IMR-90 (cell line): ENCODE results near the gene MRM2. TPM values are rescaled to one million over a fixed set of nuclear protein-coding genes. Genes with fewer than 3 reads are reported as not detected.

Experiments
- ATAC-seq: fragments of 200-7000 bp; cut with Tn5 transposase; 2 replicates; pipeline ENCODE4 v1.9.1; 2020; ENCODE audit warnings: low read depth, mild to moderate bottlenecking, moderate library complexity
- BruUV-seq: library from RNA; stranded (reverse); fragments of 400-500 nt; replicated peaks from 2 replicates; lab custom pipeline; 2021; lab: Mats Ljungman, UMichigan
- CTCF ChIA-PET: fragments of 300-600 bp; formaldehyde crosslinking; extraction: SDS; loops from one replicate; lab custom pipeline; 2021; ENCODE audit warnings: antibody characterized with exemption; lab: Yijun Ruan, JAX
- POLR2A ChIA-PET: fragments of 300-600 bp; sonication (Branson Sonifier 250); formaldehyde crosslinking; loops from one replicate; lab custom pipeline; 2022; ENCODE audit warnings: antibody characterized with exemption; ENCODE audit not compliant: unreplicated experiment; lab: Charles Lee
- DNase-seq: peaks from one replicate; pipeline ENCODE4 v3.0.0; 2013
- H2AFZ ChIP-seq: replicated peaks from 2 replicates; pipeline ENCODE3; 2013; ENCODE audit warnings: low read length, mild to moderate bottlenecking; ENCODE audit not compliant: poor library complexity
- H2AK5ac ChIP-seq: 2 replicates; pipeline ENCODE4 v1.6.1; 2013; ENCODE audit warnings: low read depth, low read length, inconsistent platforms
- H2AK9ac ChIP-seq: replicated peaks from 2 replicates; pipeline ENCODE3; 2013; ENCODE audit warnings: mild to moderate bottlenecking, low read depth, low read length, moderate library complexity; ENCODE audit not compliant: poor library complexity
- H2BK120ac ChIP-seq: 2 replicates; pipeline ENCODE4 v1.6.1; 2013; ENCODE audit warnings: low read depth, low read length, inconsistent platforms
- H2BK15ac ChIP-seq: 3 replicates; pipeline ENCODE4 v1.6.1; 2013; ENCODE audit warnings: low read depth, low read length, inconsistent platforms
- H2BK20ac ChIP-seq: 2 replicates; pipeline ENCODE4 v1.6.1; 2013; ENCODE audit warnings: low read depth, mild to moderate bottlenecking, inconsistent platforms, low read length, moderate library complexity
- H2BK5ac ChIP-seq: 2 replicates; pipeline ENCODE4 v1.6.1; 2013; ENCODE audit warnings: mild to moderate bottlenecking, low read depth, low read length, inconsistent platforms; ENCODE audit not compliant: poor library complexity, severe bottlenecking
- H3K14ac ChIP-seq: replicated peaks from 2 replicates; pipeline ENCODE4 v1.6.1; 2013; ENCODE audit warnings: low read depth, low read length, inconsistent platforms
- H3K18ac ChIP-seq: 2 replicates; pipeline ENCODE4 v1.6.1; 2013; ENCODE audit warnings: low read depth, low read length, control low read depth
- H3K23ac ChIP-seq: 2 replicates; pipeline ENCODE4 v1.6.1; 2013; ENCODE audit warnings: low read depth, low read length, inconsistent platforms
- H3K27ac ChIP-seq: 2 replicates; pipeline ENCODE4 v1.5.1; 2013; ENCODE audit warnings: mild to moderate bottlenecking, control low read depth, low read length; ENCODE audit not compliant: insufficient read depth
- H3K27me3 ChIP-seq: 2 replicates; pipeline ENCODE4 v1.6.1; 2013; ENCODE audit warnings: low read length; ENCODE audit not compliant: control insufficient read depth, insufficient read depth
- H3K36me3 ChIP-seq: 2 replicates; pipeline ENCODE4 v1.6.1; 2013; ENCODE audit warnings: low read length, mixed read lengths; ENCODE audit not compliant: control insufficient read depth, insufficient read depth
- H3K4ac ChIP-seq: 2 replicates; pipeline ENCODE4 v1.6.1; 2013; ENCODE audit warnings: low read depth, low read length, inconsistent platforms
- H3K4me1 ChIP-seq: 2 replicates; pipeline ENCODE4 v1.6.1; 2013; ENCODE audit warnings: low read length, mixed read lengths; ENCODE audit not compliant: control insufficient read depth, insufficient read depth
- H3K4me2 ChIP-seq: 2 replicates; pipeline ENCODE4 v1.6.1; 2013; ENCODE audit warnings: low read depth, mild to moderate bottlenecking, control low read depth, low read length, moderate library complexity
- H3K4me3 ChIP-seq: 2 replicates; pipeline ENCODE4 v1.5.1; 2013; ENCODE audit warnings: low read depth, mild to moderate bottlenecking, control low read depth, low read length, moderate library complexity; ENCODE audit not compliant: insufficient read depth
- H3K56ac ChIP-seq: 2 replicates; pipeline ENCODE4 v1.6.1; 2013; ENCODE audit warnings: low read length, inconsistent platforms; ENCODE audit not compliant: insufficient read depth; ENCODE audit errors: extremely low read depth
- H3K79me1 ChIP-seq, 2 experiments: 2 replicates each; pipeline ENCODE4 v1.6.1; 2013; ENCODE audit warnings: low read length in 2 of 2, inconsistent platforms in 1 of 2, low read depth in 1 of 2
- H3K9ac ChIP-seq: 2 replicates; pipeline ENCODE4 v1.6.1; 2013; ENCODE audit warnings: low read depth, low read length, control low read depth
- H3K9me1 ChIP-seq: 2 replicates; pipeline ENCODE4 v1.6.1; 2013; ENCODE audit warnings: low read length, inconsistent platforms; ENCODE audit not compliant: insufficient read depth
- H3K9me3 ChIP-seq: 2 replicates; pipeline ENCODE4 v1.6.1; 2013; ENCODE audit warnings: low read length; ENCODE audit not compliant: control insufficient read depth, insufficient read depth
- H4K20me1 ChIP-seq: 2 replicates; pipeline ENCODE4 v1.6.1; 2013; ENCODE audit warnings: low read length, inconsistent platforms; ENCODE audit not compliant: insufficient read depth
- H4K5ac ChIP-seq: 2 replicates; pipeline ENCODE4 v1.6.1; 2013; ENCODE audit warnings: mild to moderate bottlenecking, low read depth, low read length, control low read depth
- H4K8ac ChIP-seq, 2 experiments: 2 replicates each; pipeline ENCODE4 v1.6.1; 2013; ENCODE audit warnings: low read depth in 2 of 2, low read length in 2 of 2, control low read depth in 1 of 2, inconsistent platforms in 1 of 2
- H4K91ac ChIP-seq: 2 replicates; pipeline ENCODE4 v1.6.1; 2013; ENCODE audit warnings: low read depth, low read length, inconsistent platforms; ENCODE audit not compliant: insufficient read depth
- MXI1 ChIP-seq: IDR thresholded peaks from 2 replicates; pipeline ENCODE4 v1.6.1; 2012; ENCODE audit warnings: low read depth, mild to moderate bottlenecking, low read length, moderate library complexity, borderline replicate concordance
- WGBS, 2 experiments: methylation state at CpG; one replicate each; pipeline versions ENCODE4 v1.1.5 to v1.1.7; 2013; ENCODE audit warnings: missing lambda C conversion rate in 2 of 2; ENCODE audit not compliant: insufficient read length in 1 of 2; ENCODE audit errors: extremely low coverage in 2 of 2; 5-methylcytosine and 5-hydroxymethylcytosine counted together
- dilution Hi-C: fragments of 300-500 bp; cut with HindIII; formaldehyde crosslinking; loops from one replicate; pipeline ENCODE4 v1.14.3; 2018; ENCODE audit warnings: low sequenced_read_pairs; ENCODE audit not compliant: unreplicated experiment
- in situ Hi-C: fragments of 300-500 bp; cut with MboI; formaldehyde crosslinking; loops from 3 replicates; pipeline ENCODE4 v1.14.3; 2019; ENCODE audit warnings: low sequenced_read_pairs, inconsistent platforms, mixed read lengths
- intact Hi-C: fragments of 100-400 bp; cut with micrococcal nuclease; formaldehyde crosslinking; loops from 2 replicates; pipeline ENCODE4 v1.10.0; 2022
- polyA plus RNA-seq, 3 experiments: library from polyadenylated mRNA; depleted of rRNA; stranded (reverse); fragments of >200 nt; gene quantifications; 2 replicates each; pipeline ENCODE4 v1.2.3, GENCODE V29; 2012; ENCODE audit warnings: low replicate concordance in 1 of 3
- total RNA-seq: library from RNA; depleted of rRNA; stranded (reverse); fragments of >200 nt; gene quantifications from 2 replicates; pipeline ENCODE4 v1.2.3, GENCODE V29; 2012

The MRM2 gene
- total and polyA plus RNA-seq, 2 of the 4 experiments (the other 2 are of a cell fraction) = 19.1 to 23.8 TPM

- no peak overlapping the region for H3K14ac ChIP-seq
- H2BK15ac ChIP-seq = no peak overlapping the region
- ATAC-seq = no peak
- H4K20me1 ChIP-seq = peaks cover 3% of the 10 kb centered on the region
- no peak for DNase-seq
- H2BK120ac ChIP-seq = no peak overlapping the region
- no peak overlapping the region for H3K4me2 ChIP-seq
- H3K27ac ChIP-seq = no peak overlapping the region
- no TSS peak for BruUV-seq
- H2AFZ ChIP-seq = no peak overlapping the region
- H3K9me1 ChIP-seq = peaks cover 4% of the 10 kb centered on the region; the same call in 1 of the 2 replicates
- in situ Hi-C loops = loop anchor here (10.0 kb wide), 1 partner anchor 564 kb away; no protein-coding TSS in a partner anchor
- intact Hi-C loops = no loop called here
- H3K79me1 ChIP-seq = peaks cover 0 to 11% of the 10 kb centered on the region in 2 experiments; a peak in 1 of 4 replicates
- no peak overlapping the region for H3K9ac ChIP-seq
- dilution Hi-C loops = no loop called here
- H3K36me3 ChIP-seq = peaks cover 60% of the 10 kb centered on the region
- no peak overlapping the region for H3K56ac ChIP-seq
- no peak overlapping the region for H4K8ac ChIP-seq
- TF ChIP-seq MXI1 = no peak
- no peak overlapping the region for H4K5ac ChIP-seq
- H2AK9ac ChIP-seq = no peak overlapping the region
- no peaks in the 10 kb centered on the region for H3K9me3 ChIP-seq
- no CpG with 5 or more reads among the region's 9 CpGs for WGBS, 2 experiments
- H3K4ac ChIP-seq = no peak overlapping the region
- ChIA-PET POLR2A (no interaction called here), CTCF (no interaction called here)
- H2AK5ac ChIP-seq = no peak overlapping the region
- H4K91ac ChIP-seq = no peak overlapping the region
- no peak overlapping the region for H2BK5ac ChIP-seq
- H3K27me3 ChIP-seq = no peaks in the 10 kb centered on the region
- no peak overlapping the region for H3K18ac ChIP-seq
- no peak overlapping the region for H3K23ac ChIP-seq
- no peak overlapping the region for H3K4me3 ChIP-seq
- no peaks in the 10 kb centered on the region for H3K4me1 ChIP-seq
- H2BK20ac ChIP-seq = no peak overlapping the region
Measured at GRCh38 chr7:2218444-2218785, 23.6 kb downstream of the MRM2 start.
